Natural killer cell treated with Interleukin-12 subunit alpha and Interleukin-12 subunit beta and Interleukin-15 and Interleukin-18, amount 100 ng/mL, for 72 hours (primary cell): ENCODE measurements around the gene RASGEF1C. TPM values are rescaled to one million over a fixed set of nuclear protein-coding genes. Genes with fewer than 3 reads are reported as not detected.

Experiments used
- ATAC-seq, 2 donors: fragments of 150-1000 bp; cut with Tn5 transposase in 1 of 2; sonication (Bioruptor Pico), chemical (Tn5 transposase) in 1 of 2; 2 replicates each; pipeline ENCODE4 v1.10.0; 2021
- DNase-seq: peaks from one replicate; pipeline ENCODE4 v3.0.0; 2022; ENCODE audit warnings: low spot score
- H3K27ac Mint-ChIP-seq, 2 donors: 1 replicate in 1 of 2; 2 replicates in 1 of 2; pipeline ENCODE4 v1.8.0; 2022; ENCODE audit warnings: mixed read lengths in 2 of 2, mild to moderate bottlenecking in 1 of 2, moderate library complexity in 1 of 2
- H3K27me3 Mint-ChIP-seq, 2 donors: 1 replicate in 1 of 2; 2 replicates in 1 of 2; pipeline ENCODE4 v1.8.0; 2022; ENCODE audit warnings: mixed read lengths in 2 of 2
- H3K36me3 Mint-ChIP-seq: one replicate; pipeline ENCODE4 v1.8.0; 2022; ENCODE audit warnings: mixed read lengths
- H3K4me1 Mint-ChIP-seq, 2 donors: 1 replicate in 1 of 2; 2 replicates in 1 of 2; pipeline ENCODE4 v1.8.0; 2022; ENCODE audit warnings: low read depth in 2 of 2, mixed read lengths in 2 of 2, mild to moderate bottlenecking in 1 of 2
- H3K4me3 Mint-ChIP-seq: one replicate; pipeline ENCODE4 v1.8.0; 2022; ENCODE audit warnings: mixed read lengths
- H3K9me3 Mint-ChIP-seq: 2 replicates; pipeline ENCODE4 v1.8.0; 2022; ENCODE audit warnings: mixed read lengths
- total RNA-seq, 2 donors: library from RNA; stranded (reverse); gene quantifications; one replicate each; pipeline ENCODE4 v1.2.3, GENCODE V29; 2022

RASGEF1C gene
- total RNA-seq, 2 donors from 2014 or later, result not detected

DNA sequence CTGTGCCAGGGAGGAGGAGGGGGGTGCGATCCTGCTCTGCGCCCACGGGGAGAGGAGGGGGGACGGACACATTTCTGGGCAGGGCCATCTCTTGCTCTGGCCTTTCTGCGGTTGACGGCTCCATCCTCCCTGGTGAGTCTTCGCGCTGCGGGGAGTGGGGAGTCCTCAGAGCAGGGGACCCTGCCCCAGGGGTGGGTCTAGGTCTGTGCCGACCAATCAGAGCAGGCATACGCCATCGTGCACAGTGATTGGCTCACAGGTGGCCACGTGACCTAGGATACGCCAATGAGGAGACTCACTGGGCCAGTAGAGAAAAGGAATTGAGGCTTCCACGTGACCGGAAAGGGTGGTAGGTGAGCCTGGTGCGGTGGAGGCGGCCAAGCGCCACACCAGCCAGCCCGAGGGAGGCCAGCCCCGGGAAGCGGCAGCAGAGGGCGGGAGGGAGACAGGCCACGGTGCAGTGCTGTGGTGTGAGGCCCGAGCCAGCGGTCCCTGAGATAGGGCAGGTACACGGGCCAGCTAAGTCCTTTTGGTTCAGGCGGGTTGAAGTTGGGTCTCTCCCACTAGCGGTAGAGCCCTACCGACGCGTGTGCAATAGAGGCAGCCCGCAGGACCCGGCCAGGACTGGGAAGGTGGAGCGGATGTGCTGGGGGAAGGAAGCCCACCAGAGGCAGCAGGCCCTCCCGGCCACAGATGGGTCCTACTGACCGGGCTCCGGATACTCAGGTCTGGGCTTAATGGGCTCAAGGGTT, 72.2 kb downstream of the RASGEF1C start:
- H3K27me3 Mint-ChIP-seq, result peaks cover 0 to 4% of the 10 kb centered on the region in 2 donors
- no peak for ATAC-seq

DNA sequence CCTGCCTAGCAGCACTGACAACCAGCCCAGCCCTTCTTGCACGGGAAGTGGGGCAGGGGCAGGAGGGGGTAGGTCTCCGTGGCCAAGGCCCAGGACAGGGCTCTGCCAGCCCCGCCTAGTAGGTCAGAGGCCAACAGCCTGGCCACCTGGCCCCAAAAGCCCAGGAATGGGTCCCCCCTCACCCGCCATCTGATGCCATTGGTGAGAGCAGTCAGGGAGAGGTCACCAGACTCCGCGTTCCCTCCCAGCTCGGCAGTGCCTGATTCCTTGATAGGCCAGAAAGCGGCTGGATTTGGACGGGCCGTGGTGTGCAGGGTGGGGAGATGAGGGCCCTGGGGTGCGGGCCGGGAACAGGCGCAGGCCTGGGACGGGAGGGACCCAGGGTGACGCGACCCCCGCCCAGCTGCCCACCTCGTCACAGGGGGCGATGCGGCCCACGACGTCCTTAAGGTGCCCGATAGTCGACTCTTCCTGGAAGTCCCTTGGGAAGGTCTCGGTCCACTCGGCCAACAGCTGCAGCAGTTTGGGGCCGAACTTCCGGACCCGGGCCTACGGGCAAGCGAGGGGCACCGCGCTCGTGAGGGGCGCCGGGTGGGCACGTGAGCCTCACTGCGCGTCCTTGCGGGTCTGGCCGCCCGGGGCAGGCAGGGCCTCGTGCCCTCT, 72.9 kb downstream of the RASGEF1C start:
- Mint-ChIP-seq H3K9me3 (no peaks in the 10 kb centered on the region), H3K4me1 (peaks cover 11 to 13% of the 10 kb centered on the region in 2 donors), H3K27ac (peak overlapping the region in 1 of 2 donors; percentile 70), H3K4me3 (no peak overlapping the region), H3K27me3 (peaks cover 0 to 4% of the 10 kb centered on the region in 2 donors), H3K36me3 (no peaks in the 10 kb centered on the region)
- ATAC-seq, result no peak
- peak; percentile 58 for DNase-seq

More for the DNA sequence above, 72.2 kb downstream of the RASGEF1C start:
- Mint-ChIP-seq H3K27ac (no peak overlapping the region), H3K4me3 (no peak overlapping the region), H3K36me3 (no peaks in the 10 kb centered on the region), H3K9me3 (no peaks in the 10 kb centered on the region), H3K4me1 (peaks cover 11 to 13% of the 10 kb centered on the region in 2 donors)
- peak; percentile 60 for DNase-seq

- Mint-ChIP-seq H3K27ac (peak overlapping the region in 1 of 2 donors; percentile 70), H3K4me1 (peaks cover 11 to 13% of the 10 kb centered on the region in 2 donors)
- DNase-seq, result peak; percentile 65
Measured at GRCh38 chr5:180135128-180135955, 73.7 kb downstream of the RASGEF1C start.

GRCh38 chr5:180133971-180134508, 75.0 kb downstream of the RASGEF1C start:
- H3K4me1 Mint-ChIP-seq, result peaks cover 11 to 13% of the 10 kb centered on the region in 2 donors
- DNase-seq (no peak), ATAC-seq (no peak)
- H3K4me3 Mint-ChIP-seq, result no peak overlapping the region
- H3K27me3 Mint-ChIP-seq, result no peaks in the 10 kb centered on the region
- H3K9me3 Mint-ChIP-seq, result no peaks in the 10 kb centered on the region
- peak overlapping the region in 1 of 2 donors; percentile 70 for H3K27ac Mint-ChIP-seq
- H3K36me3 Mint-ChIP-seq, result no peaks in the 10 kb centered on the region

More at GRCh38 chr5:180135128-180135955, 73.7 kb downstream of the RASGEF1C start:
- ATAC-seq, result peak; percentile 84 to 90
- Mint-ChIP-seq H3K27me3 (no peaks in the 10 kb centered on the region), H3K9me3 (no peaks in the 10 kb centered on the region), H3K4me3 (no peak overlapping the region), H3K36me3 (no peaks in the 10 kb centered on the region)

DNA sequence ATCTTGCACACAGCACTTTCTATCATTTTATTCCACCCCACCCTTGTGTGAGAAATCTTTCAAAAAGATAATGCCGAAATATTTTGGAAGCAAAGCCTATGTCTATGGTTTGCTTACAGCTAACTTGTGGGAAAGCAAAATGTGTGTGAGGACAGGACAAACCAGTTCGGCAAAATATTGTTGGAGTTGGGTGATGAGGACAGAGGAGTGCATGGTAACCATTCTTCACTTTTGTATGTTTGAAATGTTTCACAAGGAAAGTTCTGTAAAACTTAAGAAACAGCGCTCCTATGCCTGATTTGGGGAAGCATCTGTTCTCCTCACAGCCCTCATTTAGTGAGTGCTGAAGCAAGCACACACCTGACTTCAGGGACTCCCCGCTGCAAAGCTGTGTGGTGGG, 75.5 kb downstream of the RASGEF1C start:
- peaks cover 11 to 13% of the 10 kb centered on the region in 2 donors for H3K4me1 Mint-ChIP-seq
- H3K27ac Mint-ChIP-seq, result no peak overlapping the region
- no peak for ATAC-seq
- H3K9me3 Mint-ChIP-seq, result no peaks in the 10 kb centered on the region
- no peak overlapping the region for H3K4me3 Mint-ChIP-seq
- no peak for DNase-seq
- H3K27me3 Mint-ChIP-seq, result no peaks in the 10 kb centered on the region
- no peaks in the 10 kb centered on the region for H3K36me3 Mint-ChIP-seq

DNA sequence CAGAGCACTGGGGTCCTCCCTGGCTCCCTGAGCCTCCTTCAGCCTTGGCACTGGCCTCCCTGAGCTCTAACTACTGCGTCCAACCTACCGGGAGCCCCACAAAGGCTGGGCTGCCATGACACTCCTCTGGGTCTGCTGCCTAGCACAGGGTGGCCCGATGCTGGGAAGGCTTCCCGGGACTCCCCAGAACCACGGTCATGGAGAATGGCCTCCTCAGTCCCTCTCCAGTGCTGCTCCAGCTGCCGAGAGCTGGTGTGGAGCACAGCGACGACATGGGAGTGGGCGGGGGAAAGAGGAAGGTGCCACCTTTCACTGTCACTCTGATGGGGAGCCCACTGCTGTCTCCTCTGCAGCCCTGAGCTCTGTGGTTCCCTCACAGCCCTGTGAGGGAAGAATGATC, 76.0 kb downstream of the RASGEF1C start:
- peaks cover 11 to 13% of the 10 kb centered on the region in 2 donors for H3K4me1 Mint-ChIP-seq
- DNase-seq, result peak; percentile 56
- no peaks in the 10 kb centered on the region for H3K27me3 Mint-ChIP-seq
- H3K9me3 Mint-ChIP-seq, result no peaks in the 10 kb centered on the region
- H3K27ac Mint-ChIP-seq, result no peak overlapping the region
- no peak for ATAC-seq
- no peak overlapping the region for H3K4me3 Mint-ChIP-seq
- no peaks in the 10 kb centered on the region for H3K36me3 Mint-ChIP-seq

DNA sequence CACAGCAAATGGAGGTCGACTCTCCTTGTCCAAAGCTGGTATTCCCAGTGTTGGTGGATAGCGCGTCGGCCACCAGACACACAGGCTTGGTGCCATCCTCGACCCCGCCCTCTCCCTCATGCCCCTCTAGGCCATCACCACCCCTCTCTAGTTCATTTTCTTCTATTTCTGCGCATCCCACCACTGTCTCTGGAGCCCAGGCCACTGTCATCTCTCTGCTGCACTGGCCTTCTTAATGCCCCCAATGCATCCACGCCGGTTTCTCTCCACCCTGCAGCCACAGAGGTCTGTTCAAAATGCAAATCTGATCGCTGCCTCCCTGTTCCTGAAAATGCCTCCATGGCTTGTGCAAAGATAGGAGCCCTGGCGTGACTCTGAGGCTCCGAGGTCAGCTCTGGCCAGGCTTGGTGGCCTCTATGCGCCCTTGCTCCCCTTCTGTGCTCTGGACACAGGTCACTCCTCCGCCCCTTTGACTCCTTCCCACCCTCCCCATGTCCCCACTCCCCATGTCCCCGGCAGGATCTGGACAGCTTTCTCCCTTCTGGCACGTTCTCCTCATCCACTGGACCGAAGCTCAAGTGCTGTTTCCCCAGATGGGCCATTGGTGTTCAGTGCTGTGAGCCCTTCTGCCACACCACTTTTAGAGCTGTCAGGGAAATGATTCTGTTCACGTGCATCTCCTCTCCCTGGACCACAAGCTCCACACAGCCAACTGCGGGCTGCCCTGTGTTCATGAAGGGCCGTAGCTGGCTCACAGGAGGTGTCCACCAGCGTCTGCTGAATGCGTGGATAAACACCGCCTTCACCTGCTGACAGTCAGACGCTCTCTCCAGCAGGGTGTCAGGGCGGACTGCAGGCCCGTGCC, 77.9 kb downstream of the RASGEF1C start:
- Mint-ChIP-seq H3K9me3 (no peaks in the 10 kb centered on the region), H3K4me3 (no peak overlapping the region), H3K27ac (no peak overlapping the region), H3K4me1 (peaks cover 11 to 13% of the 10 kb centered on the region in 2 donors), H3K27me3 (peaks cover 5 to 7% of the 10 kb centered on the region in 2 donors), H3K36me3 (no peaks in the 10 kb centered on the region)
- DNase-seq, result peak; percentile 53
- ATAC-seq, result no peak

GRCh38 chr5:180130291-180130869, 78.6 kb downstream of the RASGEF1C start:
- peak; percentile 47 for DNase-seq
- no peak overlapping the region for H3K4me3 Mint-ChIP-seq

GRCh38 chr5:180129291-180130190, 79.5 kb downstream of the RASGEF1C start:
- H3K27me3 Mint-ChIP-seq, result peaks cover 5 to 7% of the 10 kb centered on the region in 2 donors
- H3K4me3 Mint-ChIP-seq, result no peak overlapping the region
- H3K27ac Mint-ChIP-seq, result no peak overlapping the region
- DNase-seq, result peak; percentile 56
- ATAC-seq, result peak in 1 of 2 donors; percentile 2
- no peaks in the 10 kb centered on the region for H3K36me3 Mint-ChIP-seq
- peaks cover 1 to 3% of the 10 kb centered on the region in 2 donors for H3K4me1 Mint-ChIP-seq
- no peaks in the 10 kb centered on the region for H3K9me3 Mint-ChIP-seq

More at GRCh38 chr5:180130291-180130869, 78.6 kb downstream of the RASGEF1C start:
- peaks cover 9 to 12% of the 10 kb centered on the region in 2 donors for H3K4me1 Mint-ChIP-seq
- ATAC-seq, result no peak
- no peaks in the 10 kb centered on the region for H3K9me3 Mint-ChIP-seq
- peaks cover 5 to 7% of the 10 kb centered on the region in 2 donors for H3K27me3 Mint-ChIP-seq
- no peak overlapping the region for H3K27ac Mint-ChIP-seq
- no peaks in the 10 kb centered on the region for H3K36me3 Mint-ChIP-seq

- H3K36me3 Mint-ChIP-seq, result no peaks in the 10 kb centered on the region
- no peak overlapping the region for H3K4me3 Mint-ChIP-seq
- peaks cover 7 to 12% of the 10 kb centered on the region in 2 donors for H3K27me3 Mint-ChIP-seq
- no peak overlapping the region for H3K27ac Mint-ChIP-seq
- no peaks in the 10 kb centered on the region for H3K4me1 Mint-ChIP-seq
- DNase-seq (peak; percentile 58), ATAC-seq (peak in 1 of 2 donors; percentile 4)
- no peaks in the 10 kb centered on the region for H3K9me3 Mint-ChIP-seq
Measured at GRCh38 chr5:180128671-180129261, 80.2 kb downstream of the RASGEF1C start.
